Stimulated activated effector memory CD8-positive, alpha-beta T cell treated with anti-CD3 and anti-CD28 coated beads, Interleukin-12 subunit alpha, Interleukin-12 subunit beta, amount 100 ng/mL, for 72 hours (primary cell): Measurements from ENCODE around the gene VAMP1.
A peak's percentile ranks its signal among the peaks of the same experiment; 100 is the strongest.

Experiments
- ATAC-seq: fragments of 150-1000 bp; cut with Tn5 transposase; 2 replicates; pipeline ENCODE4 v1.10.0; 2021
- DNase-seq, 2 donors: peaks; one replicate each; pipeline ENCODE4 v3.0.0; 2021 to 2022; ENCODE audit warnings: low spot score in 2 of 2
- H3K27ac Mint-ChIP-seq: one replicate; pipeline ENCODE4 v1.8.0; 2022; ENCODE audit warnings: mild to moderate bottlenecking, mixed read lengths
- H3K36me3 Mint-ChIP-seq: one replicate; pipeline ENCODE4 v1.8.0; 2022; ENCODE audit warnings: mild to moderate bottlenecking, mixed read lengths
- H3K4me1 Mint-ChIP-seq: one replicate; pipeline ENCODE4 v1.8.0; 2022; ENCODE audit warnings: mixed read lengths
- H3K4me3 Mint-ChIP-seq: one replicate; pipeline ENCODE4 v1.8.0; 2022; ENCODE audit warnings: mild to moderate bottlenecking, mixed read lengths
- H3K9me3 Mint-ChIP-seq: one replicate; pipeline ENCODE4 v1.8.0; 2022; ENCODE audit warnings: mixed read lengths

Gene VAMP1

DNA sequence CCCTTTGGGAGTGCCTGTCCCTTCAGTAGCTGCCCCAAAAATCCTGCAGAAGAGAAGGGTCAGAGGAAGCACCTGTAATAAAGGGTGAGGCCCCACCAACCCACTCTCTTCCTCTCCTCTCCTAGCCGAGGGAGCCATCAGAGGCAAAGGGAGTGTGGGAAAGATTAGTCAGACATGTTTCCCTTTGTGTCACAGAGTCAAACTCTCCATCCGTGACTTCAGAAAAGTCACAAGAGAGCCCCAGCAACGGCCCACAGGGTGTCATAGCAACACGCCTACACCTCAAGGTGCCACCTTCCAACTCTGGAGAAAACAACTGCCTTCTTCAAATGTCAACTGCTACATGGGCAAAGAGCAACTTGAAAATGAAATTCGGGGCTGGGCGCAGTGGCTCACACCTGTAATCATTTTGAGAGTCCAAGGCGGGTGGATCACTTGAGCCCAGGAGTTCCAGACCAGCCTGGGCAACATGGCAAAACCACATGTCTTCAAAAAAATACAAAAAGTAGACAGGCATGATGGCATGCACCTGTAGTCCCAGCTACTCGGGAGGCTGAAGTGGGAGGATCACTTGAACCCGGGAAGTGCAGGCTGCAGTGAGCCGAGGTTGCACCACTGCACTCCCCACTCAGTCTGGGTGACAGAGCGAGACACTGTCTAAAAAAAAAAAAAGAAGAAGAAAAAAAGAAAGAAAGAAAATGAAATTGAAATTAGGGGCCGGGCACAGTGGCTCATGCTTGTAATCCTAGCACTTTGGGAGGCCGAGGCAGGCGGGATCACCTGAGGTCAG lies 43.4 kb downstream of the VAMP1 start:
- peak overlapping the region; percentile 79 for H3K4me3 Mint-ChIP-seq
- H3K9me3 Mint-ChIP-seq, result no peaks in the 10 kb centered on the region
- H3K36me3 Mint-ChIP-seq, result peaks cover 21% of the 10 kb centered on the region
- peak; percentile 84 to 96 for DNase-seq
- H3K4me1 Mint-ChIP-seq, result peaks cover 50% of the 10 kb centered on the region
- peak; percentile 95 for ATAC-seq
- peak overlapping the region; percentile 98 for H3K27ac Mint-ChIP-seq

DNA sequence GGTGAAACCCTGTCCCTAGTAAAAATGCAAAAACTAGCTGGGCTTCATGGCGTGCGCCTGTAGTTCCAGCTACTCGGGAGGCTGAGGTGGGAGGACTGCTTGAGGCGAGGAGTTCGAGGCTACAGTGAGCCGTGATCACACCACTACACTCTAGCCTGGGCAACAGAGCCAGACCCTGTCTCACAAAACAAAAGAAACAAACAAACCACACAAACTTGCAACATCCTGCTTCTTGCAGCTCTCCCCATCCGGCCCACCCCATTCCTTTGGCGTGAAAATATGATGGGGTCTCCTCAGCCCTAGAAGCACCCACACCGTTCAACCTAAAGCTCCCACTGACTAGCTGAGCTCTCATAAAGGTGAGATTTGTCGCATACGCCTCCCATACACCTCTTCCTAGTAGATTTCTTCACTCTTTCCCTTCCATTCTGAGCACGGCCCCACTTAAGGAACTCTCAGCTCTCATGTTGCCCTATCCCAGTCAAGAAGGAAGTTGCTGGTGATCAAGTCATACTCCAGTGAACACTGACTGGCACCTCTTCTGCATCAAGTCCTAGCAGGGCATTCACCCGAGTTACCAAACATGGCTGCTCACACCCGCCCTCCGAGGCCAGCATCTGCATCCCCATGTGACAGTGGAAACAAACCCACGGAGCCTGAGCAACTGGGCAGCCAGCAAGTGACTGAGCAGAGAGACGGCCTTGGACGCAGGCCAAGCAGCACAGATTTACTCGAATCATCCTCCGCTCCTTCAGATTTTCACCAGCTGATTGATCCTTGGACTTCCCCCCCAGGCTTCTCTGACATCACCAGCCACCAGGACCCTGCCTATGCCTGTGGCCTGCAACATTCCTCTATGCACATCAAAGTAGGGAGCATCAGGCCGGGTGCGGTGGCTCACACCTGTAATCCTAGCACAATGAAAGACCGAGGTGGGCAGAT lies 44.6 kb downstream of the VAMP1 start:
- DNase-seq (no peak), ATAC-seq (no peak)
- H3K4me3 Mint-ChIP-seq, result peak overlapping the region; percentile 79
- no peaks in the 10 kb centered on the region for H3K9me3 Mint-ChIP-seq
- peaks cover 43% of the 10 kb centered on the region for H3K4me1 Mint-ChIP-seq
- H3K27ac Mint-ChIP-seq, result peak overlapping the region; percentile 98
- H3K36me3 Mint-ChIP-seq, result peaks cover 17% of the 10 kb centered on the region

DNA sequence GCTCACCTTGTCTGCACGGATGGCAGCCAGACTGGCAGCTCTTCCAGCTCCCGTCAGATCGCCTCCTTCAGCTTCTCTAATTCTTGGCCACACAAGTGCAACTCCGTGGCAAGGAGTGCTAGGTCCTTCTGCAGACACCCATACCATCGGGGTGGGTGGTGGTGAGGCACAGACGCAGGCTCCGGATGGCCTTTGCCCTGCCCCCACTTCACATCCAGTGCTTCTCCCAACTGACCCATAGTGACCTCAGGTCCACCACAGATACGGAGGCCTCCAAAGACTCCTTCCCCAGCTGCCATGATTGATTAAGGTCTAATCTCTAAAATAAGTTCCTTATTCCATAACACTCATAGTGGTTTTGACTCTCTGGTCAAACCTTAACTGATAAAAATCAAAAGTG lies 45.6 kb downstream of the VAMP1 start:
- no peak for DNase-seq
- H3K27ac Mint-ChIP-seq, result peak overlapping the region; percentile 40
- no peak overlapping the region for H3K4me3 Mint-ChIP-seq
- H3K9me3 Mint-ChIP-seq, result no peaks in the 10 kb centered on the region
- no peak for ATAC-seq
- peaks cover 33% of the 10 kb centered on the region for H3K4me1 Mint-ChIP-seq
- H3K36me3 Mint-ChIP-seq, result peaks cover 17% of the 10 kb centered on the region

DNA sequence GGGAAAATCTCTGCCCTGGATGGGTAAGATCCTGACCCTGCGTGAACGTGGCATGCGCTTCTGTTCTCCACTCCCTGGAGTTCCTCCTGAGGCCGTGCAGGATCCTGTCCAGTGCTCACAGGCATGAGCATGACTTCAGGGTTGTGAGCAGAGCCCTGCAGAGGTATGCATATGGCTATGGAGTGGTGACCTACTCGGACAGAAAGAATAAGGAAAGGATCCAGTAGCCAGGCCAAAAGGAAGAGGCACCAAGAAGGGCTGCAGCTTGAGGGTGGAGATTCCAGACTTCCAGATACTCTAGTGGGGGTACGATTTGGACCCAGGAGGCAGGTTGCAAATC lies 46.5 kb downstream of the VAMP1 start:
- Mint-ChIP-seq H3K4me1 (peaks cover 32% of the 10 kb centered on the region), H3K27ac (peak overlapping the region; percentile 69), H3K9me3 (no peaks in the 10 kb centered on the region), H3K36me3 (peaks cover 17% of the 10 kb centered on the region), H3K4me3 (no peak overlapping the region)
- ATAC-seq (no peak), DNase-seq (no peak)

DNA sequence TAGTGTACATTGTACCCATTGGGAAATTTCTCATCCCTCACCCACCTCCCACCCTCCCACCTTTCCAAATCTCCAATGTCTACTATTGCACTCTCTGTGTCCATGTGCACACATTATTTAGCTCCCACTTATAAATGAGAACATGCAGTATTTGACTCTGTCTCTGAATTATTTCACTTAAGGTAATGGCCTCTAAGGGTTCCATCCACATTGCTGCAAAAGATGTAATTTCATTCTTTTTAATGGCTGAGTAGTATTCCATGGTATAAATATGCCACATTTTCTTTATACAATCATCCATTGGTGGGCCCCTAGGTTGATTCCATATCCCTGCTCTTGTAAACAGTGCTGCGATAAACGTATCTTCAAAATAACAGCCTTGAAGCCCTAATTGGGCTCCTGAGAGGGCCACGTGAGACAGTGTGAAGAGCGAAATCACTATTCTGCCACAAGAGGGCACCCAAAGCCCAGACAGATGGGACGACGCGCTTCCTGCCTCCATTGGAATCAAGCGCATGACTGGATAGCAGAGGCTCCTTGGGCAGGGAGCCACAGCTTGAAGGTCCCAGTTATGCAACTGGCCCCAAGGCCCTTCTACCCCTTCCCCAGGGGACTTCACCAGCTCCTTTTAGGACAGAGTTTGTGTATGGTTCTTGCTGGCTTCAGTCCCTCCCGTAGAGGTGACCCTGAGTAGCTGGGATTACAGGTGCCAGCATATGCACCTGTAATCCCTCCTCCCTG lies 47.0 kb downstream of the VAMP1 start:
- Mint-ChIP-seq H3K9me3 (no peaks in the 10 kb centered on the region), H3K4me1 (peaks cover 32% of the 10 kb centered on the region), H3K36me3 (peaks cover 17% of the 10 kb centered on the region), H3K4me3 (no peak overlapping the region), H3K27ac (peak overlapping the region; percentile 69)
- ATAC-seq (peak; percentile 74), DNase-seq (peak; percentile 43 to 81)

DNA sequence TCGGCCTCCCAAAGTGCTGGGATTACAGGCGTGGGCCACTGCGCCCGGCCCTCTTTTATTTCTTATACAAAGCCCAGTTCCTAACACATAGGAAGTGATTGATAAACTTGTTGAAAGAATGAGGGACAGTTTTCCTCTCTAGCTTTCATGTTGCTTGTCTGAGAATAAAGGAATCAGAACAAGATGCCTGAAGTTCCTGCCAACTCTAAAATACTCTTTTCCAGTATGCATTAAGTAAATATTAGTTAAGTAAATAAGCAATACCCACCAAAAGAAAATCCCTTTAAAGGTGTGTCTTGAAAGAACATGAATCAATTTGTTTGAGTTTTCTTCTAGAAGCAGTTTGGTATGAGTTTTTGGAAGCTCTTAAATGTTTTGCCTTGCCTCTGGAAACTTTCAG lies 50.1 kb downstream of the VAMP1 start:
- H3K4me1 Mint-ChIP-seq, result peaks cover 23% of the 10 kb centered on the region
- no peak overlapping the region for H3K27ac Mint-ChIP-seq
- H3K9me3 Mint-ChIP-seq, result no peaks in the 10 kb centered on the region
- H3K36me3 Mint-ChIP-seq, result no peaks in the 10 kb centered on the region
- ATAC-seq, result no peak
- DNase-seq, result no peak
- no peak overlapping the region for H3K4me3 Mint-ChIP-seq

DNA sequence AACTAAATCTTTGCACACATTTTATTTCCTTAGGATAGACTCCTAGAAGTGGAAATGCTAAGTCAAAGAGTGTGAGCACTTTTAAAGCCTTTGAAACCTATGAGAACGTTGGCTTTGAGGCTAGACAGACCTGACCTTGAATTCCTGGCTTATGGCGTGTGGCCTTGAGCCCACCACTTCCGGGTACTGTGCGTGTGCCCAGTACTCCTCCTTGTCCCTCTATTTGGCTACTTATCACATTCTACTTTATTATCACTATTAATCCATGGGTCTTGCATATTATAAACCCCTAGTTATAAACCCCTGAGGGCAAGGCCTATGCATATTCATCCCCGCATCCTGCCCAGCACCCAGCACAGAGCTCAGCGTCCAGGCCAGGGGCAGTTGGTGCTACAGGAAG lies 51.7 kb downstream of the VAMP1 start:
- ATAC-seq (no peak), DNase-seq (no peak)
- Mint-ChIP-seq H3K4me3 (no peak overlapping the region), H3K9me3 (no peaks in the 10 kb centered on the region), H3K27ac (no peak overlapping the region), H3K36me3 (no peaks in the 10 kb centered on the region), H3K4me1 (peaks cover 19% of the 10 kb centered on the region)

DNA sequence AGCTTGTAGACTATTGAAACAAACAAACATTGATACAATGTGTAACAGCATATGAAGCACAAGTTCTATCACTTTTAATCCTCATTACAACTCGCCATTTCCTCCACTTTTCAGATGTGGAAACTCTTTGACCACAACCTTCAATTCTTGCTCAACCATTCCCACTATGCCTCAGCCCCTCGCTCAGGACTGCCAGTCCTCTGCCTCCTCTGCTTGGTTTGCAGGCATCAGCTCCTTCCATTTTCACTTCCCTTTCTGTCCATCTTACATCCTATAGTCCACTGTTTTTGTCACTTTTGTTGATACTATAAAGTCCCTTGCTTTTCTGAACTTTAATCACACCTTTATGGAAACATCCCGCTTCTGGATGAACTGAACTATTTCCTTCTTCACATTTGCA lies 53.9 kb downstream of the VAMP1 start:
- Mint-ChIP-seq H3K4me1 (peaks cover 13% of the 10 kb centered on the region), H3K4me3 (no peak overlapping the region), H3K9me3 (no peaks in the 10 kb centered on the region), H3K36me3 (no peaks in the 10 kb centered on the region), H3K27ac (no peak overlapping the region)
- DNase-seq, result no peak
- peak; percentile 66 for ATAC-seq
